Gastroesophageal sphincter (tissue), 4 donors: Measurements from ENCODE around the gene TRABD2B. TPM values are rescaled to one million over a fixed set of nuclear protein-coding genes. Genes with fewer than 3 reads are reported as not detected.

Experiments used
- ATAC-seq: fragments of 150-250 bp; one replicate; pipeline ENCODE4 v1.9.1; 2016; ENCODE audit warnings: mild to moderate bottlenecking, moderate library complexity
- H3K27ac ChIP-seq, 4 donors: fragments of 200-600 bp; sonication (generic) in 3 of 4; 1 replicate in 3 of 4; 2 replicates in 1 of 4; pipeline ENCODE4 v1.5.1; 2016 to 2019
- H3K27me3 ChIP-seq: fragments of 200-600 bp; sonication (generic); one replicate; pipeline ENCODE4 v1.5.1; 2019
- H3K36me3 ChIP-seq, 2 donors: fragments of 200-600 bp; sonication (generic); one replicate each; pipeline ENCODE4 v1.5.1; 2019; ENCODE audit warnings: control low read depth in 1 of 2
- H3K4me1 ChIP-seq, 3 donors: fragments of 200-600 bp; sonication (generic); 1 replicate in 2 of 3; 2 replicates in 1 of 3; pipeline ENCODE4 v1.5.1; 2016 to 2019; ENCODE audit warnings: control low read depth in 2 of 3
- H3K4me3 ChIP-seq, 2 donors: fragments of 200-600 bp; sonication (generic); one replicate each; pipeline ENCODE4 v1.5.1; 2019; ENCODE audit warnings: mild to moderate bottlenecking in 1 of 2, moderate library complexity in 1 of 2
- H3K9me3 ChIP-seq, 3 donors: fragments of 200-600 bp; sonication (generic); one replicate each; pipeline ENCODE4 v1.5.1; 2017 to 2019; ENCODE audit warnings: control low read depth in 2 of 3
- EP300 ChIP-seq: sonication (generic); formaldehyde crosslinking; IDR thresholded peaks from one replicate; pipeline ENCODE4 v1.6.1; 2017; ENCODE audit warnings: antibody characterized with exemption, mild to moderate bottlenecking
- POLR2A ChIP-seq, 2 donors: fragments of 450-650 bp; IDR thresholded peaks; one replicate each; pipeline ENCODE4 v1.6.1; 2017; ENCODE audit warnings: antibody characterized with exemption in 2 of 2, mild to moderate bottlenecking in 2 of 2, moderate library complexity in 1 of 2
- POLR2AphosphoS5 ChIP-seq: sonication (generic); formaldehyde crosslinking; IDR thresholded peaks from one replicate; pipeline ENCODE4 v1.6.1; 2017; ENCODE audit warnings: antibody characterized with exemption
- WGBS, 2 donors: methylation state at CpG; one replicate each; pipeline ENCODE4 v1.1.5; 2018; ENCODE audit warnings: low coverage in 1 of 2; 5-methylcytosine and 5-hydroxymethylcytosine counted together
- total RNA-seq, 4 donors: library from RNA; depleted of rRNA; stranded (reverse); fragments of >200 nt; gene quantifications; one replicate each; pipeline ENCODE4 v1.1.0, GENCODE V29; 2016
- TF ChIP-seq, protein P1 (sequence below), 4 experiments: fragments of 200-600 bp in 2 of 4; fragments of 450-650 bp in 2 of 4; sonication (generic) in 1 of 4; IDR thresholded peaks; one replicate each; pipeline ENCODE4 v1.5.1; 2017 to 2019; ENCODE audit warnings: antibody characterized with exemption in 4 of 4, mild to moderate bottlenecking in 2 of 4, moderate library complexity in 2 of 4

TRABD2B gene
- total RNA-seq, 4 donors from 2014 or later = 2.6 to 6.5 (median 3.4) TPM

DNA sequence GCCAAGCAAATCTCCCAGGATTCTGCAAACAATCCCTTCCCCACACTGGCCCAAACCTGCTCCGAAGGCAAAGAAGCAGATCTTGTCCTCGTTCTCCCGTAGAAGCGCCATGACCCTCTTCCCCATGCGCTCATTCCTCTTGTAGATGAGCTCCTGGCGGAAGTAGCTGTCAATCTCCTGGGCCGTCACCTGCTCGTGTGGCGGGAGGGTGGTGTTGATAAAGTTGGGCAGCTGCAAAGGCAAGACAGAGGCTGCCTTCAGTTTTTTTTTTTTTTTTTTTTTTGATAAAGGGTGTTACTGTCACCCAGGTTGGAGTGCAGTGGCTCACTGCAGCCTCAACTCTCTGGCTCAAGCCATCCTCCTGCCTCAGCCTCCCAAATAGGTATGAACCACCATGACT is 202.7 kb downstream of the TRABD2B start:
- H3K4me1 ChIP-seq = peaks cover 0 to 6% (median 0%) of the 10 kb centered on the region in 3 donors
- TF ChIP-seq EP300 (no peak), POLR2AphosphoS5 (no peak)
- H3K9me3 ChIP-seq = no peaks in the 10 kb centered on the region
- H3K27me3 ChIP-seq = no peaks in the 10 kb centered on the region
- H3K27ac ChIP-seq = no peak overlapping the region
- H3K4me3 ChIP-seq = no peak overlapping the region
- no peaks in the 10 kb centered on the region for H3K36me3 ChIP-seq
- no peak for ATAC-seq
- WGBS, 2 donors = 90 to 93% methylated on average over 7 to 8 of the region's 9 CpGs

DNA sequence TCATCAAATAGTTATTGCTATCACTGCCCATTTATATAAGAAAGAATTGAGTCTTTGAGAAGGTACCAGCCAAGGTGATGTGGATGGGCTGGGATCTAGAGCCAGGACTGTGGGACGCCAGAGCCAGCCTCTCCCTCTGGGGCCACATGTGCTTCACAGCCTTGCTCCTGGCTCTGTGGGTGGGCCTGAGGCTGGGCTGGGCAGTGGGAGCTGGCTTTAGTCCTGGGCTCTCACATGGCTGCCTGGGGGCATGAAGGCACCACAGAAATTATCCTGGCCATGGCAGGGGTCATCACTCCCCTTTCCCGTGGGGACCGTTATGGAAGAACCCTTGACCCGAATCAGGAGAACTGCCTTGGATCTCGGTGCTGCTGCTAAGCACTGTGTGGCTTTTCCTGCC is 203.1 kb downstream of the TRABD2B start:
- no peak overlapping the region for H3K27ac ChIP-seq
- H3K4me3 ChIP-seq = no peak overlapping the region
- H3K36me3 ChIP-seq = no peaks in the 10 kb centered on the region
- ATAC-seq = no peak
- no peak for TF ChIP-seq POLR2A (IDR thresholded peaks at IDR 0.05)
- no peak for TF ChIP-seq POLR2AphosphoS5
- TF ChIP-seq, protein P1, sequence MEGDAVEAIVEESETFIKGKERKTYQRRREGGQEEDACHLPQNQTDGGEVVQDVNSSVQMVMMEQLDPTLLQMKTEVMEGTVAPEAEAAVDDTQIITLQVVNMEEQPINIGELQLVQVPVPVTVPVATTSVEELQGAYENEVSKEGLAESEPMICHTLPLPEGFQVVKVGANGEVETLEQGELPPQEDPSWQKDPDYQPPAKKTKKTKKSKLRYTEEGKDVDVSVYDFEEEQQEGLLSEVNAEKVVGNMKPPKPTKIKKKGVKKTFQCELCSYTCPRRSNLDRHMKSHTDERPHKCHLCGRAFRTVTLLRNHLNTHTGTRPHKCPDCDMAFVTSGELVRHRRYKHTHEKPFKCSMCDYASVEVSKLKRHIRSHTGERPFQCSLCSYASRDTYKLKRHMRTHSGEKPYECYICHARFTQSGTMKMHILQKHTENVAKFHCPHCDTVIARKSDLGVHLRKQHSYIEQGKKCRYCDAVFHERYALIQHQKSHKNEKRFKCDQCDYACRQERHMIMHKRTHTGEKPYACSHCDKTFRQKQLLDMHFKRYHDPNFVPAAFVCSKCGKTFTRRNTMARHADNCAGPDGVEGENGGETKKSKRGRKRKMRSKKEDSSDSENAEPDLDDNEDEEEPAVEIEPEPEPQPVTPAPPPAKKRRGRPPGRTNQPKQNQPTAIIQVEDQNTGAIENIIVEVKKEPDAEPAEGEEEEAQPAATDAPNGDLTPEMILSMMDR (IDR thresholded peaks at IDR 0.05) = no peak
- no peak for TF ChIP-seq EP300
- H3K4me1 ChIP-seq = peaks cover 0 to 6% (median 0%) of the 10 kb centered on the region in 3 donors
- WGBS, 2 donors = 80 to 90% methylated on average over 1 to 2 of the region's 5 CpGs
- H3K27me3 ChIP-seq = no peaks in the 10 kb centered on the region
- no peaks in the 10 kb centered on the region for H3K9me3 ChIP-seq

DNA sequence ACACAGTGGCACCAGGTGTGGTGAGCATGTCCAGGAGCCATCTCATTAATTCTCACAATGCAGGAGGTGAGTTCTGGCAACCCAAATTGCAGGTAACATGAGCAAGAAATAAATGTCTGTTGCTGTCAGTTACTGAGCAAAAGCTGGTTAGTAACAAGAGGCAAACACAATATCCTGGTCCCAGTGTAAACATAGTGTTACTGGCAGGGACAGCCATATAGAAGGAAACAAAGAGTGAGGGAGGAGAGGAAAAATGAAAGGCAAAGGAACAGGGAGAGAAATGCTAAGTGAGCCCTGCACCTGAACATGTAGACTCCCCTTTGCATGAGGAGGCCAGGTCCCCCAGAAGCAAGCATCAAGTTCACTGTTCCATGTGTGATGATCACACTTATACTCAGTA is 203.6 kb downstream of the TRABD2B start:
- no peaks in the 10 kb centered on the region for H3K36me3 ChIP-seq
- no peak overlapping the region for H3K4me3 ChIP-seq
- TF ChIP-seq EP300 (no peak), POLR2A (IDR thresholded peaks at IDR 0.05) (no peak), POLR2AphosphoS5 (no peak)
- no peaks in the 10 kb centered on the region for H3K9me3 ChIP-seq
- peaks cover 0 to 6% (median 0%) of the 10 kb centered on the region in 3 donors for H3K4me1 ChIP-seq
- ATAC-seq = no peak
- H3K27ac ChIP-seq = no peak overlapping the region
- no peaks in the 10 kb centered on the region for H3K27me3 ChIP-seq

DNA sequence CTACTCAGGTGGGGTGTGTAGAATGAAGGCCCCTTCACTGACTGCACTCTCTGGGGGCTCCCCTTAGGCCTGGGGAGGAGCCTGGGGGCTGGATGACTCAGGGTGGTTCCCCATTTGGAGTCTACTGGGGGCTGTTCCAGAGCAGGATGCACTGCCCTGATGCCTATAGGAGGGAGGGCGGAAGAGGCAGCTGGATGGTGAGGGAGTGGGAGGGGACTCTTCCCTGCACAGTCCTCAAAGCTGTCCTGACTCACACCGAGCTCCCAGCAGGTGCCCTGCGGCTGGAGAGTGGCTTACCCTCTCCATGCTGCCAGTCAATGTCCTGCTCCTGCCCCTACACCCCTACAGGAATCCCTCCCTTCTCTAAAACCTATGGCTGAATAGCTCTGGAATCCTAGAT is 204.4 kb downstream of the TRABD2B start:
- Histone ChIP-seq H3K4me3 (no peak overlapping the region), H3K27ac (no peak overlapping the region), H3K27me3 (no peaks in the 10 kb centered on the region), H3K9me3 (no peaks in the 10 kb centered on the region), H3K4me1 (peaks cover 0 to 6% (median 0%) of the 10 kb centered on the region in 3 donors), H3K36me3 (no peaks in the 10 kb centered on the region)
- no peak for ATAC-seq
- TF ChIP-seq, protein P1 (IDR thresholded peaks at IDR 0.05) = no peak
- no peak for TF ChIP-seq EP300
- TF ChIP-seq POLR2AphosphoS5 = no peak
- TF ChIP-seq POLR2A (IDR thresholded peaks at IDR 0.05) = no peak
- WGBS, 2 donors = 70% methylated on average over 2 of the region's 3 CpGs; no CpG with 5 or more reads in 1 of the 2 donors

DNA sequence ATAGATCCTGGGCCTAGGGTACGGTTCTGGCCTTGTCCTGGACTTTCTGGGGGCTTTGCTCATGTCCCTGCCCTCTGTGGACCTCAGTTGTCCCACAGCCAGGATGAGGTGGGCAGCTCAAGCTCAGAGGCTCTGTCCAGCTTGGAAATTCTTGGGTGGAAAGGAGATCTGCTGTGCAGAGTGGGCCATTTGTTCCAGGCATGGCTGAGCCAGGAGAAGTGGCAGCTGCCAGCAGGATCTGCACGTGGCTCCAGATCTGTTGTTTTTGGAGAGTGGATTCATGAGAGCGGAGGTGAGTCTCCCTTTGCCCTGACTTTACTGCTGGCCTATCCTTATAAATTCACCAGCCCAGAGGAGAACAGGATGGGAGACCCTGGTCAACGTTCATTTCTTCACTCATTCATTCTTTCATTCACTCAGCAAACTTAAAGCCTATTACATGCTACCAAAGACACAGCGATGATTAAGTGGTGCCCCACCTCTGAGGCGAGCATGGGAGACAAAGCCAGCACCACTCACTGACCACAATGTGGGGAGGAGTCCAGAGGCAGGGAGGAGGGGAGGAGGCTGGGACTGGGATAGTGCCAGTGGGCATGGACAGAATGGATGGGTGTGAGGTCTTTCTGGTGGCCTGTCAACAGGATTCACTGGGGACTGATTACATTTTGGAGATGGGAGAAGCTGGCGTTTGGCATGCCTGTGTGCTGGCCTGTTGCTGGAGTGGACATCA is 205.1 kb downstream of the TRABD2B start:
- no peaks in the 10 kb centered on the region for H3K36me3 ChIP-seq
- H3K27ac ChIP-seq = no peak overlapping the region
- H3K9me3 ChIP-seq = no peaks in the 10 kb centered on the region
- peaks cover 0 to 5% (median 0%) of the 10 kb centered on the region in 3 donors for H3K4me1 ChIP-seq
- ATAC-seq = no peak
- no peaks in the 10 kb centered on the region for H3K27me3 ChIP-seq
- TF ChIP-seq POLR2AphosphoS5 (no peak), EP300 (no peak), POLR2A (IDR thresholded peaks at IDR 0.05) (no peak)
- TF ChIP-seq, protein P1 (IDR thresholded peaks at IDR 0.05) = no peak
- H3K4me3 ChIP-seq = no peak overlapping the region
- 77 to 100% methylated on average over 1 to 3 of the region's 7 CpGs for WGBS, 2 donors

DNA sequence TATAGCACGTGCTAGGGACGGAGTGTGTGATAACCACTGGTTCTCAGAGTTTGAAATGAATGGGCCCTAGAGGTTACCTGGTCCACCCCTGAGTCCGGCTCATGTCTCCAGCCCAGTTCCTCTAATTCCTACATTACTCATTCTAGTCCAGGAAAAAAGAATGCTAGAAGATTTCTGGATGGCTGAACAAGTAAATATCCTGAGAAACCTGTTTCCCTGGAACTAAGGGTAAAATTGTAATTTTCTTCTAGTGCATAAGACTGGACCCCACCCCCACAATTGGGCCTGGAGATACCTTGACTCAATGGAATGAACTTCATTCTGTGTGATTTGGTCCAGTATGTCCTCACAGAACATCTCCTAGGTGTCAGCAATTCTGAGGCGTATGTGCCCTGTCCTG is 208.4 kb downstream of the TRABD2B start:
- H3K4me3 ChIP-seq = no peak overlapping the region
- no peaks in the 10 kb centered on the region for H3K36me3 ChIP-seq
- H3K4me1 ChIP-seq = peaks cover 0 to 22% (median 12%) of the 10 kb centered on the region in 3 donors
- no peaks in the 10 kb centered on the region for H3K27me3 ChIP-seq
- no peak for ATAC-seq
- H3K9me3 ChIP-seq = no peaks in the 10 kb centered on the region
- no peak for TF ChIP-seq POLR2AphosphoS5
- TF ChIP-seq, protein P1 (IDR thresholded peaks at IDR 0.05) = no peak
- no peak for TF ChIP-seq EP300
- TF ChIP-seq POLR2A (IDR thresholded peaks at IDR 0.05) = no peak
- WGBS, 2 donors = 82 to 90% methylated on average over 3 of the region's 4 CpGs
- H3K27ac ChIP-seq = no peak overlapping the region
